Muscle of leg (tissue), 11 donors: Measurements from ENCODE around the gene GPC3. TPM values are rescaled to one million over a fixed set of nuclear protein-coding genes. Genes with fewer than 3 reads are reported as not detected.

ENCODE experiments used
- DNase-seq: peaks from one replicate; pipeline ENCODE4 v3.0.0; 2013
- H3K27ac ChIP-seq: one replicate; pipeline ENCODE4 v1.5.1; 2013; ENCODE audit warnings: mild to moderate bottlenecking, low read length, control low read depth
- H3K27me3 ChIP-seq: one replicate; pipeline ENCODE4 v1.6.1; 2013; ENCODE audit warnings: low read length; ENCODE audit not compliant: control insufficient read depth, insufficient read depth
- H3K36me3 ChIP-seq: one replicate; pipeline ENCODE4 v1.6.1; 2013; ENCODE audit warnings: low read length; ENCODE audit not compliant: control insufficient read depth, insufficient read depth
- H3K4me1 ChIP-seq: one replicate; pipeline ENCODE4 v1.6.1; 2013; ENCODE audit warnings: low read length; ENCODE audit not compliant: control insufficient read depth, insufficient read depth
- H3K4me3 ChIP-seq: one replicate; pipeline ENCODE4 v1.5.1; 2013; ENCODE audit warnings: low read length, control low read depth
- H3K9me3 ChIP-seq: replicated peaks from 2 replicates; pipeline ENCODE4 v1.6.1; 2013; ENCODE audit warnings: low read depth, low read length; ENCODE audit not compliant: control insufficient read depth
- WGBS: methylation state at CpG from one replicate; pipeline ENCODE4 v1.1.5; 2013; ENCODE audit warnings: missing lambda C conversion rate; ENCODE audit not compliant: insufficient coverage; 5-methylcytosine and 5-hydroxymethylcytosine counted together
- polyA plus RNA-seq, 8 donors: library from polyadenylated mRNA; unstranded; fragments of 120-200 nt; gene quantifications; one replicate each; pipeline versions ENCODE4 v1.2.1 to v1.2.3, GENCODE V29; 2013; ENCODE audit warnings: inconsistent platforms in 1 of 8, low replicate concordance in 1 of 8; ENCODE audit not compliant: insufficient read length in 8 of 8, insufficient read depth in 1 of 8
- total RNA-seq: library from RNA; stranded (reverse); fragments of 120-200 nt; gene quantifications from one replicate; pipeline ENCODE4 v1.2.4, GENCODE V29; 2013

GPC3 gene
- total and polyA plus RNA-seq, 9 donors: 271 to 581 (median 367) TPM

DNA sequence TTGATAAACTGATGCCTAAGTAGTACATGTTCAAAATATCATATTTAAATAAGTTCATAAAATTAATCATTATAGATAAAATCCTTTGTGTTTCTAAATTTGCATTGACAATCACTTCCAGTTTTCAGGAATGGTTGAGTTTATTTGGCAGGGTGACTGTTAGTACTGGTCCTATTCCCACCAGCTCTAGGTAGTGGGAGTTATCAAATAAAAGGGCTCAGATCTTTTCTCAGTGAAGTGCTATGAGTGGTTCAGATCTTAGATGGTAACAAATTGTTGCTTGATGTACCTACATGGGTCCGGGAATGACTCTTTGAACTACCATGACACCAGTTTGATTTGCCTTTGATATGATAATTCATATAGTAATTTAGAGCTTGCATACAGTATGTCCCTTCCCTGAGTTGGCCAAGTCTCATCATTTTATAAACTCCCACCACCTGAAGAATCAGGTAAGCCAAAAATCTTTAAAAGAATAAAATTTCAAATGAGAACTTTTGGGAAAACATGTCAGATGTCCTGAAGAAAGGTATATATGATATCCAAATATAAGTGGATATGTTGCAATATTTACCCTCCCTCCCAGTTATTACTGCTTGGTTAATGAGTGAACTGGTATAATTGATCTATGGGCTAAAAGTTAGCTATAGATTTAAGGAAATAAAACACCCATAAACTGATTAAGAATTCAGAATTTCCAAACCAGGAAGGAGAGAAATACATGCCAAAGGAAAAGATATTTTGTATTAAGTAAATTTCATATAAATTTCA is 28.6 kb downstream of the GPC3 start:
- DNase-seq: no peak
- no peak overlapping the region for H3K4me3 ChIP-seq
- H3K27ac ChIP-seq: no peak overlapping the region
- H3K4me1 ChIP-seq: no peaks in the 10 kb centered on the region
- H3K36me3 ChIP-seq: peaks cover 3% of the 10 kb centered on the region
- H3K9me3 ChIP-seq: no peaks in the 10 kb centered on the region
- peaks cover 9% of the 10 kb centered on the region for H3K27me3 ChIP-seq
- no CpG with 5 or more reads among the region's 1 CpG for WGBS

DNA sequence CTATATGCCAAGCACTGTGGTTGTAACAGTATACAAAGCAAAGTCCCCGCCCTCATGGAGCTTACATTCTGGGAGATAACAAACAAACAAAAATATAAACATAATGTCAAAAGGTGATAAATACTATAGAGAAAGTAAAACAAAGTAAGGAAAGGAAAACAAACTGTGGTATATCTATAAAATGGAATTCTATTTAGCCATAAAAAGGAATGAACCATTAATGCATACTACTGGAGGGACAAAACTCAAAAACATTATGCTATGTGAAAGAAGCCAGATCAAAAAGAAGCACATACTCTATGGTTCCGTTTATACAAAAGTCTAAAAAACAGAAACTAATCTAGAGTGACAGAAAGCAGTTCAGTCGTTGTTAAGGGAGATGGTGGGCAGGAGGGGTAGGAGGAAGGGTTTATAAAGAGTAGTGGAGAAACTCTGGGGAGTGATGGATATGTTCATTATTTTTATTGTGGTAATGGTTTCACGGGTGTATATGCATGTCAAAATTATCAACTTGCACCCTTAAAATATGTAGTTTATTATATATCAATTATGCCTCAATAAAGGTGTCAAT is 31.5 kb downstream of the GPC3 start:
- H3K36me3 ChIP-seq: peaks cover 5% of the 10 kb centered on the region
- no peaks in the 10 kb centered on the region for H3K9me3 ChIP-seq
- H3K4me3 ChIP-seq: no peak overlapping the region
- no CpG with 5 or more reads among the region's 4 CpGs for WGBS
- H3K4me1 ChIP-seq: no peaks in the 10 kb centered on the region
- no peak overlapping the region for H3K27ac ChIP-seq
- DNase-seq: no peak
- H3K27me3 ChIP-seq: peaks cover 5% of the 10 kb centered on the region

GRCh38 chrX:133953078-133953477 is 32.3 kb downstream of the GPC3 start:
- H3K9me3 ChIP-seq: no peaks in the 10 kb centered on the region
- H3K4me3 ChIP-seq: no peak overlapping the region
- DNase-seq: no peak
- WGBS: 67% methylated on average over 1 of the region's 2 CpGs
- H3K4me1 ChIP-seq: no peaks in the 10 kb centered on the region
- peaks cover 5% of the 10 kb centered on the region for H3K36me3 ChIP-seq
- no peak overlapping the region for H3K27ac ChIP-seq
- peaks cover 5% of the 10 kb centered on the region for H3K27me3 ChIP-seq

GRCh38 chrX:133951098-133951497 is 34.3 kb downstream of the GPC3 start:
- Histone ChIP-seq H3K9me3 (no peaks in the 10 kb centered on the region), H3K36me3 (peaks cover 5% of the 10 kb centered on the region), H3K4me3 (no peak overlapping the region), H3K27me3 (peaks cover 8% of the 10 kb centered on the region), H3K4me1 (no peaks in the 10 kb centered on the region), H3K27ac (no peak overlapping the region)
- DNase-seq: no peak
- WGBS: no CpG with 5 or more reads among the region's 2 CpGs

DNA sequence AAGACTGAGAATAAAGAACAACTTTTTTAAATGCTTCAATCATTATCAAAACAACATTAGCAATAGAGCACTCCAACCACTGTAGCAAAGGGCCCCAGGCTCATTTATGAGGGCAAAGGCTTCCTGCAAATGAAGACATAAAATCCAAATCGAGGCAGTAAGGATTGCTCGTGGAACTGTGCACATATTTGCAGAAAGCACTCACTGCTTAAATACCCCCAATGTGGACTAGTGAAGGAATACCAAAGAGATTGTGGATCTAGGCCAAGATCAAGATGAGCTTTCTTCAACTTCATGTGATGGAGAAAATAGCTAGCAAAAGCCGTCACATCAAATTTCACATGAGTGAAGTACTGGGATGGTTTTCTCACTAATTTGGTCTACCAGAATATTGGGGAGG is 35.2 kb downstream of the GPC3 start:
- no peak for DNase-seq
- H3K36me3 ChIP-seq: peaks cover 5% of the 10 kb centered on the region
- WGBS: no CpG with 5 or more reads among the region's 3 CpGs
- no peaks in the 10 kb centered on the region for H3K9me3 ChIP-seq
- H3K27ac ChIP-seq: no peak overlapping the region
- peaks cover 8% of the 10 kb centered on the region for H3K27me3 ChIP-seq
- no peaks in the 10 kb centered on the region for H3K4me1 ChIP-seq
- no peak overlapping the region for H3K4me3 ChIP-seq

DNA sequence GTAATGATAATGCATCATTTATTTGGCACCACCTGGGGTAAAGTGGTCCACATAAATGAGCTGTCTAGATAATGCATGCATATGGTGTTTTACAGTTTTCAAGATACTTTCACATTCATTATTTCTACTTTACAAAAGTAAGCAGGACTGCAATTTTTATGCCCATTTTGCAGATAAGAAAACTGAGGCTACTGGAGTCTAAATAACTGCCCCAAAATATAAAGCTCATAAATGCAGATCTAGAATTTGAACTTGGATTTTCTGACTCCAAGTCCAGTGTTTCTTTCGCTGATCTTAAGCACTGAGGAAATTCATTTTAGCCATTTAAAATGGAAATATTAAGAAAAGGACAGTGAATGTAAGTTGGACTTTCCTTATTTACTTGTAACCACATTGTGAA is 36.5 kb downstream of the GPC3 start:
- Histone ChIP-seq H3K9me3 (no peaks in the 10 kb centered on the region), H3K27ac (no peak overlapping the region), H3K4me3 (no peak overlapping the region), H3K36me3 (peaks cover 5% of the 10 kb centered on the region), H3K4me1 (no peaks in the 10 kb centered on the region), H3K27me3 (peaks cover 10% of the 10 kb centered on the region)
- DNase-seq: no peak
- WGBS: no CpG with 5 or more reads among the region's 1 CpG

GRCh38 chrX:133947996-133948395 is 37.4 kb downstream of the GPC3 start:
- H3K4me1 ChIP-seq: no peaks in the 10 kb centered on the region
- no peak for DNase-seq
- peaks cover 5% of the 10 kb centered on the region for H3K36me3 ChIP-seq
- no peak overlapping the region for H3K27ac ChIP-seq
- peaks cover 10% of the 10 kb centered on the region for H3K27me3 ChIP-seq
- H3K4me3 ChIP-seq: no peak overlapping the region
- H3K9me3 ChIP-seq: no peaks in the 10 kb centered on the region
- no CpG with 5 or more reads among the region's 1 CpG for WGBS

- WGBS: 33% methylated on average over 2 of the region's 2 CpGs
Observed at GRCh38 chrX:133947022-133947421, 38.4 kb downstream of the GPC3 start.

GRCh38 chrX:133943507-133943906 is 41.9 kb downstream of the GPC3 start:
- Histone ChIP-seq H3K36me3 (no peaks in the 10 kb centered on the region), H3K9me3 (no peaks in the 10 kb centered on the region), H3K4me1 (no peaks in the 10 kb centered on the region), H3K4me3 (no peak overlapping the region), H3K27ac (no peak overlapping the region), H3K27me3 (peaks cover 11% of the 10 kb centered on the region)
- no peak for DNase-seq
- WGBS: no CpG with 5 or more reads among the region's 1 CpG

More at GRCh38 chrX:133947022-133947421, 38.4 kb downstream of the GPC3 start:
- no peak for DNase-seq
- H3K36me3 ChIP-seq: peaks cover 2% of the 10 kb centered on the region
- peaks cover 10% of the 10 kb centered on the region for H3K27me3 ChIP-seq
- no peaks in the 10 kb centered on the region for H3K9me3 ChIP-seq
- H3K4me1 ChIP-seq: no peaks in the 10 kb centered on the region
- no peak overlapping the region for H3K4me3 ChIP-seq
- no peak overlapping the region for H3K27ac ChIP-seq

DNA sequence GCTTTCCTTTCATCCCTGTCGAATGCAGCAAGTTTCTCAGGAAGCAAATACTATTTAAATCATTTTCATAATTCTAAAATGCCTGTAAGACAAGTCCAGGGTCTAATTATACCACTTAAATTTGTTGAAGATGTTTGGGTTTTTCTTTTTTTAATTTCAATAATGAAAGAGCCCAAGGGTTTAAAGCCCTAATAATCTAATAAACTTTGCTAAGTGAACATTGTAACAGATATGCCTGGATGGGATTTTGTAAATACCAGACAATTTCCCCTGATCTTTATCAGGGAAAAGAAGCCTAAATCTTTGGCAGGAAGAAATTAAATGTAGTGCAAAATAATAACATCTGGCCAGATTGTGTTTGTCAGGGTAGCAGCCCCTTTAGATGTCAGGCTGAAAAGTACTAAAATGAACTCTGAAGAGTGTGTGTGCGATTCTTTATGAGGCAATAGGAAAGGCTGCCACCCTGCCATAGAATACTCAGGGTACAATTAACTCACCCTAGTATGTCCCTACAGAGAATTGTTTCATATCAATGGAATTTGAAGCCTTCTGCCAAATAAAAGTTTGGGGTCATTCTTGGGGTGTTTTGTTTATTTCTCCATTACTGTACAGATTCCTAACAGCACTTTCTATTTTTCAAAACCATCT is 45.6 kb downstream of the GPC3 start:
- H3K9me3 ChIP-seq: no peaks in the 10 kb centered on the region
- WGBS: no CpG with 5 or more reads among the region's 2 CpGs
- H3K4me3 ChIP-seq: no peak overlapping the region
- DNase-seq: peak; percentile 18
- H3K36me3 ChIP-seq: no peaks in the 10 kb centered on the region
- peaks cover 4% of the 10 kb centered on the region for H3K27me3 ChIP-seq
- H3K4me1 ChIP-seq: no peaks in the 10 kb centered on the region
- H3K27ac ChIP-seq: no peak overlapping the region
